HepG2 (cell line): ENCODE data around the gene RETN.

Experiments used
- RARA ChIP-seq: IDR thresholded peaks from 2 replicates; pipeline ENCODE4 v1.6.1; 2016; ENCODE audit warnings: missing genetic modification reagents, missing compliant biosample characterization
- SMAD3 ChIP-seq: sonication (generic); formaldehyde crosslinking; IDR thresholded peaks from 2 replicates; pipeline ENCODE4 v1.4.0; 2020; ENCODE audit warnings: missing genetic modification reagents
- SMYD3 ChIP-seq: sonication (generic); formaldehyde crosslinking; IDR thresholded peaks from 2 replicates; pipeline ENCODE4 v1.8.1; 2023; ENCODE audit warnings: mild to moderate bottlenecking, missing genetic modification reagents
- ZNF670 ChIP-seq: sonication (generic); formaldehyde crosslinking; IDR thresholded peaks from 2 replicates; pipeline ENCODE4 v1.8.0; 2022; ENCODE audit warnings: mild to moderate bottlenecking, missing genetic modification reagents, borderline replicate concordance
- ZSCAN30 ChIP-seq: sonication (generic); formaldehyde crosslinking; IDR thresholded peaks from 2 replicates; pipeline ENCODE4 v1.5.0; 2020; ENCODE audit warnings: mild to moderate bottlenecking, missing genetic modification reagents

- TF ChIP-seq SMYD3 (CRISPR knock-in tag) (no peak), RARA (no peak), SMAD3 (CRISPR knock-in tag) (no peak), ZSCAN30 (no peak), ZNF670 (CRISPR knock-in tag) (no peak)
Measured at GRCh38 chr19:7643031-7643415, 25.8 kb upstream of the RETN start.
